ENCODE results near the gene ZNRF4.

The ZNRF4 gene

GRCh38 chr19:5440299-5440698 is 14.9 kb upstream of the ZNRF4 start:
- no peak for DNase-seq (ENCODE audit: low read depth)

- DNase-seq (ENCODE audit: low read depth), result no peak
Measured at GRCh38 chr19:5443723-5444122, 11.5 kb upstream of the ZNRF4 start.

GRCh38 chr19:5444431-5444830 is 10.8 kb upstream of the ZNRF4 start:
- no peak for DNase-seq (ENCODE audit: low read depth)

- no peak for DNase-seq (ENCODE audit: low read depth)
Measured at GRCh38 chr19:5445071-5445470, 10.1 kb upstream of the ZNRF4 start.

- DNase-seq (ENCODE audit: low read depth), result no peak
Measured at GRCh38 chr19:5445561-5446055, 9.6 kb upstream of the ZNRF4 start.

GRCh38 chr19:5447700-5448311 is 7.4 kb upstream of the ZNRF4 start:
- DNase-seq (ENCODE audit: low read depth), result no peak

- no peak for DNase-seq (ENCODE audit: low read depth)
Measured at GRCh38 chr19:5448374-5448773, 6.8 kb upstream of the ZNRF4 start.

GRCh38 chr19:5450482-5451126 is 4.6 kb upstream of the ZNRF4 start:
- no peak for DNase-seq (ENCODE audit: low read depth)

GRCh38 chr19:5451494-5451893 is 3.7 kb upstream of the ZNRF4 start:
- no peak for DNase-seq (ENCODE audit: low read depth)

- no peak for DNase-seq (ENCODE audit: low read depth)
Measured at GRCh38 chr19:5452594-5453565, 2.3 kb upstream of the ZNRF4 start.

- no peak for DNase-seq (ENCODE audit: low read depth)
Measured at GRCh38 chr19:5454743-5455142, 474 bp upstream of the ZNRF4 start.

GRCh38 chr19:5456130-5456840 is 1.1 kb downstream of the ZNRF4 start:
- no peak for DNase-seq (ENCODE audit: low read depth)

- DNase-seq (ENCODE audit: low read depth), result no peak
Measured at GRCh38 chr19:5456841-5457200, 1.6 kb downstream of the ZNRF4 start.

- no peak for DNase-seq (ENCODE audit: low read depth)
Measured at GRCh38 chr19:5457709-5458108, 2.5 kb downstream of the ZNRF4 start.

- DNase-seq (ENCODE audit: low read depth), result no peak
Measured at GRCh38 chr19:5458420-5458819, 3.2 kb downstream of the ZNRF4 start.

GRCh38 chr19:5459360-5459759 is 4.1 kb downstream of the ZNRF4 start:
- DNase-seq (ENCODE audit: low read depth), result no peak

- DNase-seq (ENCODE audit: low read depth), result no peak
Measured at GRCh38 chr19:5460748-5461147, 5.5 kb downstream of the ZNRF4 start.

- no peak for DNase-seq (ENCODE audit: low read depth)
Measured at GRCh38 chr19:5463959-5464358, 8.7 kb downstream of the ZNRF4 start.

- DNase-seq (ENCODE audit: low read depth), result no peak
Measured at GRCh38 chr19:5466072-5466471, 10.9 kb downstream of the ZNRF4 start.

- DNase-seq (ENCODE audit: low read depth), result no peak
Measured at GRCh38 chr19:5466814-5467291, 11.6 kb downstream of the ZNRF4 start.

GRCh38 chr19:5470264-5470671 is 15.1 kb downstream of the ZNRF4 start:
- no peak for DNase-seq (ENCODE audit: low read depth)

GRCh38 chr19:5472286-5472685 is 17.1 kb downstream of the ZNRF4 start:
- no peak for DNase-seq (ENCODE audit: low read depth)
